NCI-H2107 treated with DMSO at 0.1 percent for 48 hours (cell line): Measurements from ENCODE around the gene SSNA1.

ENCODE experiments used
- DNase-seq: peaks from one replicate; lab custom pipeline; 2025; ENCODE audit not compliant: unreplicated experiment; lab: John Stamatoyannopoulos, UW

SSNA1 gene

DNA sequence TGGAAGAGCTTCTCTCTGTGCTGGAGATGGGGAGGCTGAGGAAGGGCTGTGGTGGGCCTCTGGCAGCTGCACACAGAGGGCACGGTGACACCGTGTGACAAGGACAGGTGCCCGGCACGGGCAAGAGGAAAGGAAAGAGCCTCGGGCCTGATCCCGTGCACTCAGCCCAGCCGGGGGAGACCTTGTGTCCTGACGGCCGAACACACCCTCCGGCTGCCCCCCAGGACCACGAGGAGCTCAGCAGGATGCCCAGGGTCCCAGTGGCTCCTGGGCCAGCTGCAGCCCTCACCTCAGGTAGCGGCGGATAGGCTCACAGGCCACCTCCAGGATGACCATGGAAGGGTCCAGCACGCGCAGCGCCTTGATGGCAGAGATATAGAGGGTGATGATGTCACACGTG is 5.6 kb upstream of the SSNA1 start:
- DNase-seq: no peak

DNA sequence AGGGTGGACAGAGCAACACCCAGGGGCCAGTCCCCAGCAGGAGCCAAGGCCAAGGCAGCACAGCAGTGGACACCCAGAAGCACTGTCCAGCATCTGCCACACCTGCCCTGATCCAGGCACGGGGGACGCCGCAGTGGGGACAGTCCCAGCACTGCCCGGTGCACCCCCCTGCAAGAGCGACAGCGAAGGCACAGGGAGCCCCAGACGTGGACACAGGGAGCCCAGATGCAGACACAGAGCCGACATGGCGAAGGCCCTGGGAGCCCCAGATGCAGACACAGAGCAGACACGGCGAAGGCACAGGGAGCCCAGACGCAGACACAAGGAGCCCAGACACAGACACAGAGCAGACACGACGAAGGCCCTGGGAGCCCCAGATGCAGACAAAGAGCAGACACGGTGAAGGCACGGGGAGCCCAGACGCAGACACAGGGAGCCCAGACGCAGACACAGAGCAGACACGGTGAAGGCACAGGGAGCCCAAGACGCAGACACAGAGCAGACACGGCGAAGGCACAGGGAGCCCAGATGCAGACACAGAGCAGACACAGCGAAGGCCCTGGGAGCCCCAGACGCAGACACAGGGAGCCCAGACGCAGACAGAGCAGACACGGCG is 4.4 kb upstream of the SSNA1 start:
- no peak for DNase-seq

DNA sequence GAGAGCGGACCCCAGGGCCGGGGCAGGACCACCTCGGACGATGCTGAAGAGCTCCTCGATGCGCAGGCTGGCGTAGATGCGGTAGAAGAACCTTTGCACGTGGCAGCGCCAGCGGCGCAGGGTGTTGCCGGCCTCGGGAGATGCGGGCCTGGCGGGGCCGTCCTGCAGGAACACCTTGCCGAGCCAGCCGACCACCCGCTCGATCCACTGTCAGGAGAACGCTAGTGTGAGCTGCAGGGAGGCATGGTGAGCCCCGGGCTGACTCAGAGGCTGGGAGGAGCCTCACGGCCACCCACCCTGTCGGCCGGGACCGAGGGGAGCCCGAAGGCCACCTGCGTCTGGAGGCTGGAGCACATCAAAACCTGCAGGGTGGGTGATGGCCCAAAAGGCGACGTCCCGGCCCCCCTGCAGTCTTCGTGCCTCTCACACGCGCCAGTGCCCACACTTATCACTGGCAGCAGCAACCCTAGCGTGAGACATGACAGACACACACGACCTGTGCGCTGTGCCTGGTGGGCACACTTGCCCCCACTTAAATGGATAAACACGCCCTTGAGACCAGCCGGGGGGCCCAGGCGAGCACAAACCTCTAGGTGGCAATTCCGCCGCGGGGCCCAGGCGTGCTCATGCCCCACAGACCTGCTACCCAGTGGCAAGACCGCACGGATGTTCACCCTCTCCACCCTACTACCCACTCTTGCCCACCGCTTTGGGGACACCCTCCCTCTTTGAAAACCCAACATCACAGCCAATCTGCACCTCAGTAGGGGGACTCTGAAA is 3.4 kb upstream of the SSNA1 start:
- DNase-seq: no peak

DNA sequence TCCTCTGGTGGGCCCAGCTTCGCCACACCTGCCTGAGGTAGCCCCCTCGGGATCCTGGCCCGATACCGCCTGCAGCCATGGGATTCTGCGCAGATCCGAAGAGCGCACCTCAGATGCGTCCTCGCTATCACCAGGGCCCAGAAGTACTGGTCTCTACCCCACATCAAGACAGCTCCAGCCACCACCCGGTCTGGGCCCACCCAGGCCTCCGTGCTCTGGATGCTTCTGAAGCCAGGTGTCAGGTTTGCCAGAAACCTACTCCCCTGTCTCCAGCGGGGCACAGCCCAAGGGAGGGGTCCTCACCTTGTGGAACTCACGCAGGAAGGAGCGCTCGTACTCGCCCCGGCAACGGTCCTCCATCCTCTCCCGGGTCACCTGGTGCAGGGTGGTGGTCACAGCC is 2.6 kb upstream of the SSNA1 start:
- no peak for DNase-seq

DNA sequence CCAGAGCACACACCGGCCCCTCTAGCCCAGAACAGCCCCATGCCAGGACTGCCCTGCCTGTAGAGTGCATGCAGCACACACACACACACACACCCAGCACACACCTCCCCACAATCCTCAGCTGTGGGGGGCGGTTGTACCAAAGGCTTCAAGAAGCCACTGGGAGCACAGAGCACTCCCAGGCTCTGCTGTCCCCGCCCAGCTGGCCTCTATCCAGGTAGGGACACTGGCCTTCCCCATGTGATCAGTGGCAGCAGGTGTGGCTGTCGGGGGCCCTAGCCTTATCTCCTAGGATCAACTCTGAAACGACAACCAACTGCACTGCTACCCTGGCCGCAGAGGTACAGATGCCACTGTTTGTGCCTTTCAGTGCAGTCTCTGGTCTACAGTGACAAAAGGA is 2.1 kb upstream of the SSNA1 start:
- DNase-seq: no peak

DNA sequence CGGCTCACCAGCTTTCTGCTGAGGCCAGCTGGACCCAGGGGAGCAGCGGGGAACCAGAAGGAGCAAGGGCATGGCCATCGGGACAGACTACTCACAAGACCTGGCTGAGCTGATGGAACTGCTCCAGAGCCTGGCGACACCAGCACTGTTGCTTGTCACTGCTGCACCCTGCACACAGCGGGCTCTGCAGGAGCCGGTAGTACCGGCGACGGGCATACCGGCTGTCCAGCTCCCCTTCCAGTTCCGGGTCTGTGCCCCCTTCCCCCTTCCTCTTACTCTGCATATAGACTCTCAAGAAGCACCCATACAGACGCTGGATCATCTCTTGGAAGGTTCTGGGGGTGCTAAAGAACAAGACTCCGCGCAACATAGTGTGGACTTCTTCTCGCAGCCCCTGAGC is 1.1 kb upstream of the SSNA1 start:
- no peak for DNase-seq

DNA sequence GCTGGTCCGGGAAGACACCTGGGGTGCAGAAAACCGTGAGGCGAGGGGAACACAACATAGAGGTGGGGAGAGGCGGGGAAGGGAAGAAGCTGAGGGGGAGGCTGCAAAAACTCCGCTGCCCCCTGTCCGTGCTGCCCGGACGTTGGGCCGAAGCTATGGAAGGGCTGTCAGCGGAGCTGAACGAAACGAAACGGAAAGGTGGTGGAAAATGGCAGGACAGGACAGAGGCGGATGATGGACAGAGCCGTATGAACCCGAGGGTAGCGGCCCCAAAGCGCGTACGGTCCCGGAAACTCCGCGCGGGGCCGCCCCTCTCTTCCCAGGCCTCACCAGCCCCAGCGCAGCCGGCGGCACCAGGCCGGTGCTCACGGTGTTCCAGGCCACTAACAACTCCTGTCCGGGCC is 388 bp upstream of the SSNA1 start:
- DNase-seq: no peak

DNA sequence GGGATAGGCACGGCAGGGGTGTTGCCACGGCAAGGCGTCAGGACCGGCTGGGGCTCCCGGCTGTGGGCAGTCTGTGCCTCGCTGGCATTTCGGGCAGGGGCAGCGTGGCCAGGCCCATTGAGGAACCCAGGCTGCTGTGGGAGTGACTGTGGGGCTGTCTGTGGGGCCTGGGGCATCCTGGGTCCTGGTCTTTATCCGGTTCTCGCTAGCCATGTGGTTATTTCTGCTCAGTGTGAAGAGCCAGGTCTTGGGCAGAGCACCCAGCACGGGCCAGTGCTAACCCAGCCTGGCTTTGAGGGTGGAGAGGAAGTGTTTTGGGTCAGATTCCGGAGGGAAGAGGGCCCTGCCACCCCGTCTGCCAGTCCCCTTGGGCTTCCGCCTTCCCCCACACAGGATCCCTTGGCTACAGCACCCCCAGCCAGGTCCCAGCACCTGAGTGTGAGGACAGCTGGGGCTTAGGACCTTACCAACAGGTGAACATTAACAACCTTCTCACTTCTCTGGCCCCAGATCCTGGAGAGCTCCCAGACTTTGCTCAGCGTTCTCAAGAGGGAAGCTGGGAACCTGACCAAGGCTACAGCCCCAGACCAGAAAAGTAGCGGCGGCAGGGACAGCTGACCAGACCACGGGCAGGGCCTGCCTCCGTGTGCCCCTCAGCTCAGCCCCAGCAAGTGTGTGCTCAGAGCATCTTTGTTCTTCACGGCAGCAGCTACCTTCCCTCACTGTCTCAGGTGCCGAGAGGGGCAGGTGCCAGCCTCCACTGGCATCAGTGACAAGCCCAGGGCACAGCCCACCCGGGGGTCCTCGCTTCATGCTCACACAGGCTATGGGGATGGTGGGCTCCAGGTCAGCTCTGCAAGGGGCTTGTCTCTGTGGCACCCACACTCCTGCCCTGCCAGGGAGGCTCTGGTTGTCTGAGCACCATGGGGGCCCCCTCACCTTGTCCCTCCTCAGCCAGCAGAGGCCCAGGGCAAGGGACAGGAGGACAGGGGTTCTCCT is 1.1 kb downstream of the SSNA1 start:
- no peak for DNase-seq

DNA sequence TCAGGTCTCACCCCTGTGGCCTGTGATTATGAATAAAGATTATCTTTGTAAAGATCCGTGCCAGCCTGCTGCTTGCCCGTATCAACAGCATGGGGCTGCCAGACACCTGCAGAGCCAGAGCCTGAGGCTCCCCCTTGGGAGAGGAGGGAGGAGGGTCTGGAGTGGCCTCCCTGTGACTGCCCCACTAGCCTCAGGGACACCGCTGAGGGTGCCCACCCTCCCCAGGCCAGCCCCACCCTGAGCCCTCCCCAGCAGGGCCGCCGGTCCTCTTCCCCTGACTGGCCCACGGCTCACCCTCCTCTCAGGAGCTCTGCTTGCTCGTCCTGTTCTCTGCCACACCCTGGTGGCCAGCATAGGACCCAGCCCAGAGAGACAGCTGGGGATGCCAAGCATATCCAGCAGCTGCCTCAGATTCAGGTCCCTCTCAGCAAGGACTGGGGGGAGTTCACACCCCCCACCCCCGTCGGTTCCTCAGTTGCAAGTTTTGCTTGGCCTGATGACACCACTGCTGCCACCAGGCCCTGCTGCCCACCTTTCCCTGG is 1.9 kb downstream of the SSNA1 start:
- DNase-seq: no peak

DNA sequence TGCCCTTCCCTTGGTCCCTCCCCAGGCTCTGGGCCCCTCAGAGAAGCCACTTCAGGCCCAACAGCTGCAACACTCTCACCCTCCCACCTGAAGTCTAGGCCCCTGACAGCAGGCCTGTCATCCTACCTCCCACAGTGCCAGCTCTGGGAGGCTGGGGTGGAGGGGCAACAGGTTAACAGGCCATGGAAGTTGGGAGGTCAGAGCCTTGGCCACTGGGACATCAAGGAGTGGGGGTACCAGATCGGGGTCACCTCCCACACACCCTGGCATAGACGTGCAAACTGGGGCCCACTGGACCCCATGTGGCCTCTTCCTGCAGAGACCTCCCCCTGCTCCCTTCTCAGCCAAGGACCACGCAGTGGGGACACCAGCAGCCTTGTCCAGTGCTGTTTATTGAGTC is 2.8 kb downstream of the SSNA1 start:
- DNase-seq: no peak

DNA sequence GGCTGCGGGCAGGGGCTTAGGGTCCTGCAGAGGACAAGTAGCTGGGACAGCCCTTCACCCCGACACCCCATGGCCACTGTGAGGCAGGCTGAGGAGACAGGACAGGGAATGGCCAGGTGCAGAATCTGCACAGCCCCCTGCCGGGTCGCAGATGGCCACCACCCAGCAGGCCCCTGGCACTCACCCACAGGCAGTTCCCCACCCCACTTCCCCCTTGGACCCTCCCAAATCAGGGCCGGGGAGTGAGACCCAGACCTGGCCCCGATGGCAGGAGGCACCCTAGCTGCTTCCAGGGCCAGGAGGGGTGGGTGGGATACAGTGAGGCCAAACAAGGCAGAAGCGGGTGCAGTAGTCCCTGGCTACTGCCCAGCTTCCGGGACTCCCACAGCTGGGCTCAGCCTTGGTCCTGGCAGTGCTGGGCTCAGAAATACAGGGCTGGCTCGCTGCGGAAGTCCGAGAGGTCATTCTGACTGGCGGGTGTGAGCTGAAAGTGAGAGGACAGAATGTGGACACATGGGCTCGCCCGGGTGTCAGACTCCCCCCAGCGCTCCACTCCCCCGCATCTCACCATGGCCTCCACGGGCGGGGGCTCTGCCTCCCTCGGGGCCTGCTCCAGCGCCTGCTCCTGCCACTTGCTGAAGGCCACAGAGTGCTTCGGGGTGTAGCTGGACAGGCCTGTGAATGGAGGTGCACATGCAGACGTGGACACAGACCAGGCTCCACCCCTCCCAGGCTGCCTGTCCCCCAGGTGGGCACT is 3.4 kb downstream of the SSNA1 start:
- no peak for DNase-seq

DNA sequence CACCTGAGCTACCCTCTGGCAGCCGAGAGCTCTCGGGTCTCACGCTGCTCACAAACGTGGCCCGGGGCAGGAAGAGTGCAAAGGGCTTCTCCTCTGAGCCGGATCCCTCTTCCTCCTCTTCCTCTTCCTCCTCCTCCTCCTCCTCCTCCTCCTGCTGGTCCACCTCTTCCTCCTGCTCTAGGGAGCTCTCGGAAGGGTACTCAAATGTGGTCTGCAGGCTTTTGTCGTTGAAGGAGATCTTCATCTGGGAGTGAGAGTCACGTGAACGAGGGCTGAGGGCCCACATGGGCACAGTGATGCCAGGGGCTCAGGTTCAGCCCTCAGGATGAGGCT is 3.9 kb downstream of the SSNA1 start:
- DNase-seq: no peak

DNA sequence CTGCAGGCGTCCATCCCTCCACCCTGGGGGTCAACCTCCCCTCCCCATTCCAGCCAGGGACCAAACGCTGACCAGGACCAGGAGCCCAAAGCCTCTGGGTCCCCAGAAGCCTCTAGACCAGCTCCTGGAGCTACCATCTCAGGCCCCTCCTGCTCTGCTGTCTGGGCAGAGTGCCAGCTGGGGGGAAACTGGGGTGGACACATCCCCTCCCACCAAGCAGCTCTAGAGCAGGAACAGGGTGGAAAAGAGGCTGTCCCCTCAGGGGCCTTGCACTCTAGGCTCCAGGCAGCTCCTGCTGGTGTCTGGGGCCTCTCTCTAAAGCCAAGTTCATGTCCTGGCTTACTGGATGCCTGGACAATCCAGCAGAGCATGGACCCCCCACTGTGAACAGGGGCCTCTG is 4.4 kb downstream of the SSNA1 start:
- DNase-seq: no peak

DNA sequence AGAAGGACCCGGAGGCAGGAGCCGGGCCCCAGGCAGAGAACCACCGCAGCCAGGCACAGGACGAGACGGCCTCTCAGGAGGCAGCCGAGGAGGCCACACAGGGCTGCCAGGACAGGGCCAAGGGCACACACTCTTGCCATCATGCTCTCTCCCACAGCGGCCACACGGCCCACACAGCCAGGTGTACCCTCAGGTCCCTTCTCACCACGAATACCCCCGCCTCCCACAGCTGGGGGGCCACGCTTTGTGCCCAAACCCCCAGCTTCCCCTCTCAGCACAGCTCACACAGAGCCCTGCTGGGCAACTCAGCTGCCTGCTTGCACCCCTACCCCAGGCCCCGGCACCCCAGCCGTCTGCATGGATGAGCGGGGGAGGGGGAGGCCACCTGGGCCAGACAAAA is 5.3 kb downstream of the SSNA1 start:
- DNase-seq: no peak

DNA sequence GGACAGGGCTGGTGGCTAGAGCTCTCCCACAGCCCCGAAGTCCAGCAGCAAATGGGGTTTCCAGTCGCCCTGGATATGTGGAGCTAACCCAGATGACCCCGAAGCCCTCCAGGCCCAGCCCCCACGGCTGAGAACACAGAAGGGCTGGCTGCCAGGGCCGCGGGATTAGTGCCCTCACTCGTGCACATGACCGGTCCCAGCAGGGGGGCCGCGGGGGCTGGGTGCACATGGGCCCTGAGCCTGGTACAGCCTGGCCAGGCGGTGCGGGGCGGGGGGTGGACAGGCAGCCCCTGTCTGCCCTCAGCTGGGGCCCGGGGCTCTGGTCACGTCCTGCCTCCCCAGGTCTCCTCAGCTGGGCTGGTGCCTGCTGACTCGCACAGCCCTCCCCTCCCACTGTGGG is 5.9 kb downstream of the SSNA1 start:
- DNase-seq: no peak

DNA sequence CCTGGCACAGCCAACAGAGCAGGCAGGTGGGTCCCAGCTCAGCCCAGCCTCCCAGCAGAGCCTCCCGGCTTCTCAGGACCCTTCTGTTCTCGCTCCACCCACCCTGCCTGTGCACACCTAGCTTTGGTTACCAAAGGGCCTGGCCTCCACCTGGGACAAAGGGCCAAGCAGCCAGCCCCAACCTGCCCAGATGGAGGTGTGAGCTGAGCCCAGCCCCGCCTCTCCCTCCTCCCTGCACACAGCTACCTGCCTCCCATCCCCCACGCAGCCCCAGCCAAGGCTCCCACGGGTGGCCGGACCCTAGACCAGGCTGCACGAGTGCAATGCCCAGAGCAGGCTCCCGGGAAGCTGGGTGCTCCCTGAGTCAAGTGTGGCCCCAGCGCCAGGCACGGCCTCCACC is 6.4 kb downstream of the SSNA1 start:
- DNase-seq: peak; percentile 51

DNA sequence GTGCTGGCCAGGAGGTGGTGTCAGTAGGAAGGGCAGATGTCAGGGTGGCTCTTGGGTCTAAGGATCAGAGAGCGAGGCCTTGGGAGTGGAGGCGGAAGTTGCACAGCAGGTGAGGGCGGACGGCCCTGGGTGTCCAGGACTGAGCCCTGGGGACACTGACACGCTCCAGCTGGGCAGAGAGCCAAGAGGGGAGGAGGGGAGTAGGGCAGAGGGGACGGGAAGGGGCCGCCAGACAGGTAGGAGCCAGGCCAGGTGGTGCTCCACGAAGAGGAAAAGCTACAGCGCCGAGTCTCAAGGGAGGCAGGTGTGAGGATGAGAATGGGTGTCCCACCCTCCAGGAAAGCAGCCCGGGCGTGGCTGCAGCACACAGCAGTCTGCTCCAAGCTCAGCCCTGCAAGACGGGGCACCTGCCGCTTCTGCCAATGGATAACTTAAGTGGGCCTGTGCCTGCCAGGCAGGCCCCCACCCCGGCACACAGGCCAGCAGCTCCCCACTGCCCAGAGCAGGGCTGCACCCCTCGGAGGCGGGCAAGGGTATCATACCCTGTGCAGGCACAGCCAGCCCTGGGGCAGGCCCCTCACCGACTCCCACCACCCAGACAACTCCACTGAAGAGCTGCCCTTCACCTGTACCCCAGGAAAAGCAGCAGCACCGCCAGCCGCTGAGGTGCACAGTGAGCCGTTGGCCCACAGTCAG is 7.2 kb downstream of the SSNA1 start:
- peak; percentile 97 for DNase-seq

DNA sequence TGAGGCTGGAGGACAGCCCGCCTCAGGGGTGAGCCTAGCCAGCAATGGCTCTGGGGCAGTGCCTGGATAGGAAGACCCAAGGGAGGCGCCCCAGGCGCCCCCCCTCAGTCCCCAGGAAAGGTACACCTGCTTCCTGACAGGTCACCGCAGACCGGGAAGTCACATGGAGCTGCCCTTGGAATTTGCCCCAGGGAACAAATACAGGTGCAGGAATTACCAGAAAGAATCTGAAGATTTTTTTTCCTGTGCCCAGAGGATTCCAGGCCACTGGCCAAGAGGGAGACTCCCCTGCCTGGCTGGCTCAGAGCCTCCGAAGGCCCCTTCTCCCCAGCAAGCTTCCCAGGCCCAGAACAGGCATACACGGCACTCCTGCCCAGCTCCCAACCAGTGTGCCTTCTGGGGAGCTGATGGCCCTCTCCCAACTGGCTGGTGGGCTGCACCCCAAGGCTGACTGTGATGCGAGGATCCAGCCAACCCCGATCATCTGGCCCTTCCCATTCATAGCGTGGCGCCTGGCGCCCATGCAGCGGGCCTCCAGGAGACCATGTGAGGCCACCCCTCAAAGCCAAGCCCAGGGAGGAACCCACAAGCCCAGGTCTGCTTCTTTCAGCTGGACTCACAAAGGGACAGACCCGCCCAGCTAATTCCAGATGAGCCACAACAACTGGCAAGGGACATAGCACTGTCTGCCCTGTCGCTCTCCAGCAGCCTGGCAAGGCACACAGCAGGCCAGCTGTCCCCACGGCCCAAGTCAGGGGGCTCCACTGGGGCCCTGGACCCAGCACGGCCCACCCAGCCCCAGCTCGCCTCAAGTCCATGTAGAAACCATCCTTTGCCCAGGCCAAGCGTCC is 9.8 kb downstream of the SSNA1 start:
- no peak for DNase-seq

DNA sequence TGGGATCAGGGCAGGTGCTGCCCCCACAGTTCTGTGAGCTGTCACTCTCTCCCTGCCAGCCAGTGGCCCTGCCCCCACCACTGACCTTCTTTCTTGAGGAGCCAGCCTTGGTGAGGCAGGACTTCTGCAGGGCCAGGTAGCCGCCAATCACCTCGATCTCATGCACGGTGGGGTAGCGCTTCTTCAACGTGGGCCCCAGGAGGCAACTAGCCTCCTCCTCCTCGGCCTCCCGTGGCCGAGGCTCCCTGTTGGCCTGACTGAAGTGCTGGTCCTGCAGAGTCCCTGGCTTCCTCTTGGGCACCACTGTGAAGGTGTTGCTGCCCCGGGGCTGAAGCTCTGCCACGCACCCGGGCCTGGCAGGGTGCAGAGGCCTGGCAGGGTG is 10.4 kb downstream of the SSNA1 start:
- no peak for DNase-seq
